Thyroid gland (tissue), 4 donors: ENCODE results near the gene NUP85. TPM values are rescaled to one million over a fixed set of nuclear protein-coding genes. Genes with fewer than 3 reads are reported as not detected.
A peak's percentile ranks its signal among the peaks of the same experiment; 100 is the strongest.

Experiments used
- DNase-seq, 2 donors: peaks; one replicate each; pipeline ENCODE4 v3.0.0-alpha.2; 2019
- H3K27ac ChIP-seq, 3 donors: fragments of 200-600 bp; sonication (generic); 1 replicate in 2 of 3; 2 replicates in 1 of 3; pipeline ENCODE4 v1.5.1; 2016 to 2019; ENCODE audit warnings: mild to moderate bottlenecking in 1 of 3, moderate library complexity in 1 of 3
- H3K27me3 ChIP-seq: fragments of 200-600 bp; sonication (generic); one replicate; pipeline ENCODE4 v1.5.1; 2019
- H3K36me3 ChIP-seq, 2 donors: fragments of 200-600 bp; sonication (generic); one replicate each; pipeline ENCODE4 v1.5.1; 2016 to 2019
- H3K4me1 ChIP-seq, 2 donors: fragments of 200-600 bp; sonication (generic); one replicate each; pipeline ENCODE4 v1.5.1; 2017 to 2019
- H3K4me3 ChIP-seq, 3 donors: fragments of 200-600 bp; sonication (generic); replicated peaks in 1 of 3; 1 replicate in 2 of 3; 2 replicates in 1 of 3; pipeline ENCODE4 v1.5.1; 2016; ENCODE audit warnings: mild to moderate bottlenecking in 1 of 3
- H3K9me3 ChIP-seq: fragments of 200-600 bp; sonication (generic); one replicate; pipeline ENCODE4 v1.5.1; 2017
- CTCF ChIP-seq, 6 experiments: fragments of 200-600 bp in 3 of 6; fragments of 450-650 bp in 3 of 6; sonication (generic) in 3 of 6; IDR thresholded peaks; one replicate each; pipeline ENCODE4 v1.5.1; 2016 to 2019; ENCODE audit warnings: antibody characterized with exemption in 6 of 6, mild to moderate bottlenecking in 2 of 6, inconsistent platforms in 1 of 6, moderate library complexity in 1 of 6
- POLR2A ChIP-seq, 2 donors: fragments of 450-650 bp; IDR thresholded peaks; one replicate each; pipeline ENCODE4 v1.6.1; 2017; ENCODE audit warnings: antibody characterized with exemption in 2 of 2, mild to moderate bottlenecking in 2 of 2, moderate library complexity in 1 of 2
- WGBS, 2 donors: methylation state at CpG; one replicate each; pipeline ENCODE4 v1.1.5; 2017; 5-methylcytosine and 5-hydroxymethylcytosine counted together
- intact Hi-C: fragments of 100-400 bp; cut with DNase I; formaldehyde crosslinking; loops from one replicate; pipeline ENCODE4 v1.15.1; 2023
- total RNA-seq, 4 donors: library from RNA; depleted of rRNA; stranded (reverse); fragments of >200 nt; gene quantifications; one replicate each; pipeline ENCODE4 v1.2.3, GENCODE V29; 2016

NUP85 gene
- total RNA-seq, 4 donors from 2014 or later = 24.7 to 31.7 (median 27.1) TPM

GRCh38 chr17:75239778-75240393 lies 34.4 kb downstream of the NUP85 start:
- Histone ChIP-seq H3K4me1 (no peaks in the 10 kb centered on the region), H3K27ac (no peak overlapping the region), H3K36me3 (peaks cover 87 to 90% of the 10 kb centered on the region in 2 donors), H3K27me3 (no peaks in the 10 kb centered on the region), H3K9me3 (no peaks in the 10 kb centered on the region), H3K4me3 (no peak overlapping the region)
- 90 to 95% methylated on average over 19 to 22 of the region's 23 CpGs for WGBS, 2 donors
- intact Hi-C loops = no loop called here
- TF ChIP-seq POLR2A (IDR thresholded peaks at IDR 0.05) (no peak), CTCF (IDR thresholded peaks at IDR 0.05) (no peak)
- no peak for DNase-seq

- Histone ChIP-seq H3K4me1 (no peaks in the 10 kb centered on the region), H3K27me3 (no peaks in the 10 kb centered on the region), H3K9me3 (no peaks in the 10 kb centered on the region), H3K36me3 (peaks cover 87 to 89% of the 10 kb centered on the region in 2 donors), H3K27ac (no peak overlapping the region), H3K4me3 (no peak overlapping the region)
- TF ChIP-seq POLR2A (IDR thresholded peaks at IDR 0.05) (no peak), CTCF (IDR thresholded peaks at IDR 0.05) (peak in 1 of 6 experiments; percentile 26)
- no peak for DNase-seq
- 75 to 78% methylated on average over 22 of the region's 23 CpGs for WGBS, 2 donors
- intact Hi-C loops = no loop called here
Measured at GRCh38 chr17:75240394-75241142, 35.1 kb downstream of the NUP85 start.

DNA sequence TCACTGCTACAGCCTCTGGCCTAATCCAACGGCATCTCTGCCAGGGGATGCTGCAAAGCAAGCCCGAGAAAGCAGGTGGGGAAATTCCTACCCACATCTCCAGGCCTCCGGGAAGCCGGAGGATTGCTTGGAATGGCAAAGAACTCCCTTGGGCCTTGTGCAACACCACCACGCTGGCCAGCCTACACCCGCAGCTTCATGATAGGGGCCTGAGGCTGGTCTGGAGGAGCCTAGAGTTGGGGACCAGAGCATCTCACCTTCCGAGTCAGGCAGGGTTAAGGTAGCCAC lies 35.6 kb downstream of the NUP85 start:
- Histone ChIP-seq H3K27me3 (no peaks in the 10 kb centered on the region), H3K9me3 (no peaks in the 10 kb centered on the region), H3K36me3 (peaks cover 91 to 93% of the 10 kb centered on the region in 2 donors), H3K4me3 (no peak overlapping the region), H3K4me1 (no peaks in the 10 kb centered on the region), H3K27ac (no peak overlapping the region)
- no peak for DNase-seq
- 85 to 90% methylated on average over 7 of the region's 7 CpGs for WGBS, 2 donors
- intact Hi-C loops = no loop called here
- TF ChIP-seq CTCF (IDR thresholded peaks at IDR 0.05) (no peak), POLR2A (IDR thresholded peaks at IDR 0.05) (no peak)

GRCh38 chr17:75241502-75241901 lies 36.0 kb downstream of the NUP85 start:
- Histone ChIP-seq H3K4me1 (no peaks in the 10 kb centered on the region), H3K36me3 (peaks cover 92 to 94% of the 10 kb centered on the region in 2 donors), H3K27me3 (no peaks in the 10 kb centered on the region), H3K4me3 (no peak overlapping the region), H3K9me3 (no peaks in the 10 kb centered on the region), H3K27ac (no peak overlapping the region)
- DNase-seq = no peak
- WGBS, 2 donors = 95 to 96% methylated on average over 9 of the region's 9 CpGs
- TF ChIP-seq CTCF (IDR thresholded peaks at IDR 0.05) (no peak), POLR2A (IDR thresholded peaks at IDR 0.05) (no peak)
- intact Hi-C loops = no loop called here

GRCh38 chr17:75241996-75242460 lies 36.5 kb downstream of the NUP85 start:
- no peak for DNase-seq
- intact Hi-C loops = no loop called here
- Histone ChIP-seq H3K9me3 (no peaks in the 10 kb centered on the region), H3K4me3 (no peak overlapping the region), H3K27me3 (no peaks in the 10 kb centered on the region), H3K36me3 (peaks cover 87 to 91% of the 10 kb centered on the region in 2 donors), H3K27ac (no peak overlapping the region), H3K4me1 (no peaks in the 10 kb centered on the region)
- 91 to 94% methylated on average over 15 of the region's 15 CpGs for WGBS, 2 donors
- TF ChIP-seq CTCF (IDR thresholded peaks at IDR 0.05) (no peak), POLR2A (IDR thresholded peaks at IDR 0.05) (no peak)
